ENCODE data around the gene CAPN10.

DNA sequence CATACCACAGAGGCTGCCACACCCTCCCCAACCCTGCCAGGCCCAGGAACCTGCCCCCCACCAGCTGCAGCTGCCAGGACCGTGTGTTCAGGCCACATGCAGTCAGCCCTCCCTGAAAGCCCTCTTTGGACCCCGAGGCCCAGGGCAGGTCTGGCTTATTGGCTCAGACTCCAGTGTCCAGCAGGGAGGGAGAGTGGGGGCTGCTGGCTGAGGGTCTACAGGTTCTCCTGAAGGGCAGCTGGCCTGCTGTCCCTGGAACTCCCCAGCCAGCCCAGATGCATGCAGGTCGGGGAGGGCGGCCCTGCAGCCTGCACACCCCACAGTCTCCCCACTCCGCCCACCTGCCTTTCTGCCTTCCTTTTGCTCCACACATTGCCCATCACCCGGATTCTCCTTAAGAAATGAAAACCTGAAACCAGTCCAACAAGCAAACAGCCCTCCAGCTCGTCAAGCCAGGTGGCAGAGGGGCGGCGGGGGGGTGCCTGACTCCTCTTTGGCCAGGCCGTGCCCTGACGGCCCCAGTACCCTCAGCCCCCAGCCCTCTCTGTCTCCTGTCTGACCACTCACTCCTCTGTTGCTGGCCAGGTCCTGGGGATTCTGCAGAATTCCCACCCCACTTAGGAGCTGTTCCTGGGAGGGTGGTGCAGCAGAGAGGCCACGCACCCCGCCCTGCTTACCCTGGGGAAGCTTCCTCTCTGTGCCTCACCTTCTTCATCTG lies 56.7 kb downstream of the CAPN10 start:
- TF ChIP-seq CTCF (IDR thresholded peaks at IDR 0.05; ENCODE audit: extremely low read depth in 1 of 2, insufficient read depth in 1 of 2, low read depth in 1 of 2, low read length in 2 of 2) (no peak), POLR2AphosphoS5 (IDR thresholded peaks at IDR 0.05; ENCODE audit: insufficient read depth, low read depth, low read length) (no peak), EZH2 (IDR thresholded peaks at IDR 0.05; ENCODE audit: borderline replicate concordance, low read depth, low read length, severe bottlenecking) (no peak)

All from endothelial cell of umbilical vein (primary cell).